BE2C (cell line): ENCODE data around the gene DNAJB5.
"Not testable (repeated sequence)": the region's sequence is repeated elsewhere in the genome, so short reads cannot be mapped to it uniquely, and the experiment has no call there.

Source experiments
- DNase-seq: peaks from one replicate; pipeline ENCODE4 v3.0.0-alpha.2; 2020
- H3K27me3 ChIP-seq: fragments of 250-450 bp; sonication (Bioruptor Pico); 2 replicates; pipeline ENCODE4 v1.5.1; 2020; ENCODE audit warnings: mild to moderate bottlenecking
- H3K36me3 ChIP-seq: fragments of 250-450 bp; sonication (Bioruptor Pico); 2 replicates; pipeline ENCODE4 v1.5.1; 2020; ENCODE audit warnings: mild to moderate bottlenecking
- H3K4me1 ChIP-seq: fragments of 250-450 bp; sonication (Bioruptor Pico); 2 replicates; pipeline ENCODE4 v1.5.1; 2020
- H3K4me3 ChIP-seq: 2 replicates; pipeline ENCODE4 v1.5.1; 2011; ENCODE audit warnings: low read depth, low read length
- H3K9me3 ChIP-seq: fragments of 250-450 bp; sonication (Bioruptor Pico); 2 replicates; pipeline ENCODE4 v1.5.1; 2020
- TF ChIP-seq, protein P1 (sequence below): IDR thresholded peaks from 2 replicates; pipeline ENCODE4 v1.5.1; 2012; ENCODE audit warnings: mild to moderate bottlenecking, low read depth, low read length

DNAJB5 gene

GRCh38 chr9:35001285-35001677 lies 11.7 kb downstream of the DNAJB5 start:
- DNase-seq = no peak
- Histone ChIP-seq H3K4me3 (no peak overlapping the region), H3K27me3 (no peaks in the 10 kb centered on the region), H3K4me1 (no peaks in the 10 kb centered on the region), H3K9me3 (no peaks in the 10 kb centered on the region), H3K36me3 (peaks cover 11% of the 10 kb centered on the region)
- TF ChIP-seq, protein P1, sequence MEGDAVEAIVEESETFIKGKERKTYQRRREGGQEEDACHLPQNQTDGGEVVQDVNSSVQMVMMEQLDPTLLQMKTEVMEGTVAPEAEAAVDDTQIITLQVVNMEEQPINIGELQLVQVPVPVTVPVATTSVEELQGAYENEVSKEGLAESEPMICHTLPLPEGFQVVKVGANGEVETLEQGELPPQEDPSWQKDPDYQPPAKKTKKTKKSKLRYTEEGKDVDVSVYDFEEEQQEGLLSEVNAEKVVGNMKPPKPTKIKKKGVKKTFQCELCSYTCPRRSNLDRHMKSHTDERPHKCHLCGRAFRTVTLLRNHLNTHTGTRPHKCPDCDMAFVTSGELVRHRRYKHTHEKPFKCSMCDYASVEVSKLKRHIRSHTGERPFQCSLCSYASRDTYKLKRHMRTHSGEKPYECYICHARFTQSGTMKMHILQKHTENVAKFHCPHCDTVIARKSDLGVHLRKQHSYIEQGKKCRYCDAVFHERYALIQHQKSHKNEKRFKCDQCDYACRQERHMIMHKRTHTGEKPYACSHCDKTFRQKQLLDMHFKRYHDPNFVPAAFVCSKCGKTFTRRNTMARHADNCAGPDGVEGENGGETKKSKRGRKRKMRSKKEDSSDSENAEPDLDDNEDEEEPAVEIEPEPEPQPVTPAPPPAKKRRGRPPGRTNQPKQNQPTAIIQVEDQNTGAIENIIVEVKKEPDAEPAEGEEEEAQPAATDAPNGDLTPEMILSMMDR = no peak

DNA sequence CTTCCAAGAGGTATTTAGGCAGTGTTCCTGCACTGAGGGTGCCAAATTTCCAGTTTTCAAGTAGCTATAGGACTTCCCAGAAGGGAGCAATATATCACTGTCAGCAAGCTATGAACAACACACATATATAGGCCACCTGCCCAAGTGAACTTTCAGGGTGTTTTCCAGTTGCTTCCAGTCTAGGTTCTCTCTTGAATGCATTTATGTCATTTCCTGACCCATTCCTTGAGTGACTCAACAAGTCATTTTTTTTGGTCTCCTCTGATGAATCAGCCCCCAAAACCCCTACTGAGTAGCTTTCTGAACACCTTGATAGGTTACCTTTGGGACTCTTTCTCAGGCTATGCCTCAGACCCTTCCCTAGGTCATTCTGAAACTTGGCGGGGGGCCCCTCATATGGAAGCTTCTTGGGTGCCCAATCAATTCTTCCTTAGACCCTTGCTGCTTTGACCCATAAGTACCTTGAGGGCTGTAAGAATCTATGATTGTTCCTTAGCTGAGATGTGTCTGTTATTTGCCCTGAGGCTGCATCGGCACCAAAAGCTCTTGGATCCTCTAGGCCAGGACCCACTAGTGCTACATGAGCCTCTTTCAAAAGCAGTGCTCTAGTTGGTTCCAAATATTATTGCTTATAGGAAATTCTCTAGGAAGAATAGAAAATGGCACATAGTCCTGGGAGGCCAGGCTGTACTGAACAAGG lies 12.4 kb downstream of the DNAJB5 start:
- no peak for DNase-seq
- Histone ChIP-seq H3K4me1 (no peaks in the 10 kb centered on the region), H3K9me3 (no peaks in the 10 kb centered on the region), H3K36me3 (peaks cover 8% of the 10 kb centered on the region), H3K4me3 (no peak overlapping the region), H3K27me3 (no peaks in the 10 kb centered on the region)
- TF ChIP-seq, protein P1 = no peak

DNA sequence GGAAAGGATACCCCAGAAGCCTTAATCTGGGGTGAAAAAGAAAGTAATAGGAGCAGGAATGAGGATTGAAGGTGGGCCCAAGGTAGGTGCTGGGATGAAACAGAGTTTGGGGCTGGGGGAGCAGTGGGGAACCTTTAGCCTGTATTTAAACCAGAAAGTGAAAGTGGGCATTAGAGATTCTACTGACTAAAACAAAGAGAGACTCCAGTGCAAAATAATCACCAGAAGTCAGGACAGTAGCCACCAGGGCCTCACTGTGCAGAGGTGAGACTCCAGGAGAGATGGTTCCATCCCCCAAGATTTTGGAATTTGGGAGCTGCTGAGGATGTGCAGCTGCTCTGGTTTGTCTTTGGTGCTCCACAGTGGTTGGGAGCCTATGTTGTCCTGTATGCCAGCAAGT lies 13.1 kb downstream of the DNAJB5 start:
- H3K4me3 ChIP-seq = no peak overlapping the region
- H3K4me1 ChIP-seq = no peaks in the 10 kb centered on the region
- H3K36me3 ChIP-seq = peaks cover 2% of the 10 kb centered on the region
- no peak for DNase-seq
- no peaks in the 10 kb centered on the region for H3K27me3 ChIP-seq
- TF ChIP-seq, protein P1 = no peak
- H3K9me3 ChIP-seq = no peaks in the 10 kb centered on the region

DNA sequence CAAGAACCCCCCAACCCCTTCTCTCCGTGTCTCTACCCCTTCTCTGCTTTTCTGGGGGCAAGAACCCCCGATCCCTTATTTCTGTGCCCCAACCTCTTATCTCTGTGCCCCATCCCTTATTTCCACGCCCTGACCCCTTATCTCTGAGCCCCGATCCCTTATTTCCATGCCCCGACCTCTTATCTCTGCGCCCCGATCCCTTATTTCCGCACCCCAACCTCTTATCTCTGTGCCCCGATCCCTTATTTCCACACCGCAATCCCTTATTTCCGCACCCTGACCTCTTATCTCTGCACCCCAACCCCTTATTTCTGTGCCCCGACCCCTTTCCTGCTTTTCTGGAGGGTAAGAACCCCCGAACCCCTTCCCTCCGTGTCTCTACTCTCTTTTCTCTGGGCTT lies 14.8 kb downstream of the DNAJB5 start:
- not testable (repeated sequence) for H3K36me3 ChIP-seq, H3K4me3 ChIP-seq, H3K27me3 ChIP-seq, H3K4me1 ChIP-seq, H3K9me3 ChIP-seq, DNase-seq

DNA sequence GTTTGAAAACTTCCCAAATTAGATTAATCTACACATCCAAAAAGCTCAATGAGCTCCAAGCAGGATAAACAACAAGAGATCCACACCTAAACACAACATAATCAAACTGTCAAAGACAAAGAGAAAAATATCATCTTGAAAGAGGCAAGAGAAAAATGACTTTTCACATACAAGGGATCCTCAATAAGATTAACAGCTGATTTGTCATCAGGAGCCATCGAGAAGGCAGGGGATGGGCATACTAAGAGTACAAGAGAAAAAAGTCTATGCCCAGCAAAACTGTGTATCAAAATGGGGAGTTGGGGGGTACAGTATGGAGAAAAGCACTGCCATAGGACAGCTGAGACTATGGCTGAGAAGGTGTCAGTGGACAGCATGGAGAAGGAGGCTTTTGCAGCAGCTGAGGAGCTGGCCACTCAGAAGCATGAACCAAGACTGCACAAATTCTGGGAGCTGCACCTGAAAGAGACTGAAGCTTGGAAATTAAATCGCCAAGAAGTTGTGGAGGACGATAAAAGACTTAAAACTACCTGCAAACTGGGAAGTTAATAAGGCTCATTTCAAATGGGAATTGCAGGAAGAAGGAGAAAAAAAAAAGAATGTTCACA lies 20.9 kb downstream of the DNAJB5 start:
- no peak for DNase-seq
- no peaks in the 10 kb centered on the region for H3K9me3 ChIP-seq
- H3K4me1 ChIP-seq = no peaks in the 10 kb centered on the region
- TF ChIP-seq, protein P1 = no peak
- no peaks in the 10 kb centered on the region for H3K36me3 ChIP-seq
- no peak overlapping the region for H3K4me3 ChIP-seq
- no peaks in the 10 kb centered on the region for H3K27me3 ChIP-seq

DNA sequence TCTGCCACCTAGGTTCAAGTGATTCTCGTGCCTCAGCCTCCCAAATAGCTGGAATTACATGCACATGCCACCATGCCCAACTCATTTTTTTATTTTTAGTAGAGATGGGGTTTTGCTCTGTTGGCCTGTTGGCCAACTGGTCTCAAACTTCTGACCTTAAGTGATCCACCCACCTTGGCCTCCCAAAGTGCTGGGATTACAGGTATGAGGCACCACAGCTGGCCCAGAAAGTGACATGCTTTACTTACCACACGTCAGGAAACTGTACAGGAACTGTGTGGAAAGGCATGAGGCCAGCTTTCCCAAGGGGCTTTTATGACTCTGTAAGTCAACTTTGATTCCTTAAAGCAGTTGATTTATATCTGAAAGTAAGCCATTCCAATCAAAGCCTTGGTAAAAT lies 25.0 kb downstream of the DNAJB5 start:
- Histone ChIP-seq H3K4me1 (no peaks in the 10 kb centered on the region), H3K36me3 (no peaks in the 10 kb centered on the region), H3K27me3 (no peaks in the 10 kb centered on the region), H3K4me3 (no peak overlapping the region), H3K9me3 (no peaks in the 10 kb centered on the region)
- TF ChIP-seq, protein P1 = no peak
- no peak for DNase-seq

- not testable (repeated sequence) for DNase-seq, H3K36me3 ChIP-seq, H3K9me3 ChIP-seq, H3K4me3 ChIP-seq, H3K27me3 ChIP-seq, H3K4me1 ChIP-seq
Observed at GRCh38 chr9:35023443-35023842, 33.9 kb downstream of the DNAJB5 start.
